NCI-H226 (cell line): ENCODE results near the gene RPL21.
"Not testable (repeated sequence)": the region's sequence is repeated elsewhere in the genome, so short reads cannot be mapped to it uniquely, and the experiment has no call there.

Experiments
- DNase-seq: peaks from one replicate; pipeline ENCODE4 v3.0.0-alpha.2; 2015

Gene RPL21

GRCh38 chr13:27251166-27252091, at the start of gene RPL21:
TSS of gene RPL21 (plus strand) at chr13:27251558. CDS start at chr13:27253777, 2,219 bp downstream.
- DNase-seq, result peak; percentile 76

- DNase-seq, result no peak
Observed at GRCh38 chr13:27201661-27202060, 49.7 kb upstream of the RPL21 start.

GRCh38 chr13:27203186-27203585, 48.2 kb upstream of the RPL21 start:
- no peak for DNase-seq

DNA sequence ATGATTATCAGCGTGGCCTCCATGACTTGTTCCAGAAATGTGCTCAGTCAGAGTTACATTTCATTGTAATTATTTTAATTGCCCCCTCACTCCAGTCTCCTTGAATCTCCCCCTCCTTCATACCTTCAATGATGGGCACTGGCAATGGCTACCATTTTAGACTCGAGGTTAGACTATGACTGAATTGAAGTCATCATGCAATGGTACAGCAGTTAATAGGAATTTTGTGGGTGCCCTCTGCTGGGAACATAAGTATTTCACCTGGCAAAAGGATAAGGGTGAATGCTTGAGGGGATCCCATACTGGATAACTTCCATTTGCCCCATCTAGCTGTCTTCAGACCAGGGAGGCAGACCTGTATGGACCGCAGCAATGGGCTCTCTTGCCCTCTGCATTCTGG, 47.5 kb upstream of the RPL21 start:
- DNase-seq, result no peak

- no peak for DNase-seq
Observed at GRCh38 chr13:27208514-27208913, 42.8 kb upstream of the RPL21 start.

DNA sequence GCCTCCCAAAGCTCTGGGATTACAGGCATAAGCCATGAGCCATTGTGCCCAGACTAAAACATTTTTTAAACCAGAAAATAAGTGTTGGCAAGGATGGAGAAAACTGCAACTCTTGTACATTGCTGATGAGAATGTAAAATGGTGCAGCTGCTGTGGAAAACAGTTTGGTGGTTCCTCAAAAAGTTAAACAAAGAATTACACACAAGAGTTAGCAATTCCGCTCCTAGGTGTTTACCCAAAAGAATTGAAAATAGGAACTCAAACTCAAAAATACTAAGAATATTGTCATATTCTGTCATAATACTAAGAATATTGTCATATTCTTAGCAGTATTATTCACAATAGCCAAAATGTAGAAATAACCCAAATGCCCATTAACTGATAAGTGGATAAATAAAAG, 40.1 kb upstream of the RPL21 start:
- no peak for DNase-seq

DNA sequence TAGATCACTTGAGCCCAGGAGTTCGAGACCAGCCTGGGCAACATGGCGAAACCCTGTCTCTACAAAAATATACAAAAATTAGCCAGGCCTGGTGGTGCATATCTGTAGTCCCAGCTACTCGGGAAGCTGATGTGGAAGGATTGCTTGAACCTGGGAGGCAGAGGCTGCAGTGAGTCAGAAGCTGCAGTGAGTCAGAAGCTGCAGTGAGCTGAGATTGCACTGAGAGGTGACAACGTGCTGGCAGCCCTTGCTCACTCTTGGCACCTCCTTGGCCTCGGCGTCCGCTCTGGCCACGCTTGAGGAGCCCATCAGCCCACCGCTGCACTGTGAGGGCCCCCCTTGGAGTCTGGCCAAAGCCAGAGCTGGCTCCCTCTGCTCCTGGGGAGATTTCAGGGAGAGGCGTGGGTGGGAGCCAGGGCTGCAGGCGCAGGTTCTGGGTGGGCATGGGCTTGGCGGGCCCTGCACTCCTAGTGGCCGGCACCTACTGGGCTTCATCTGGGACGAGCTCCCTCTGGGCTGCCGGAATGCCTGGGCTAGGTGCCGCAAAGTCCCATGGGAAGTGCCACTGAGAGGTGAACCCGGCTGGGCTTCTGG, 39.5 kb upstream of the RPL21 start:
- peak; percentile 28 for DNase-seq

GRCh38 chr13:27213386-27213785, 38.0 kb upstream of the RPL21 start:
- not testable (repeated sequence) for DNase-seq

- DNase-seq, result not testable (repeated sequence)
Observed at GRCh38 chr13:27217791-27218190, 33.6 kb upstream of the RPL21 start.

GRCh38 chr13:27218861-27219260, 32.5 kb upstream of the RPL21 start:
- not testable (repeated sequence) for DNase-seq

GRCh38 chr13:27219611-27220010, 31.7 kb upstream of the RPL21 start:
- DNase-seq, result no peak

DNA sequence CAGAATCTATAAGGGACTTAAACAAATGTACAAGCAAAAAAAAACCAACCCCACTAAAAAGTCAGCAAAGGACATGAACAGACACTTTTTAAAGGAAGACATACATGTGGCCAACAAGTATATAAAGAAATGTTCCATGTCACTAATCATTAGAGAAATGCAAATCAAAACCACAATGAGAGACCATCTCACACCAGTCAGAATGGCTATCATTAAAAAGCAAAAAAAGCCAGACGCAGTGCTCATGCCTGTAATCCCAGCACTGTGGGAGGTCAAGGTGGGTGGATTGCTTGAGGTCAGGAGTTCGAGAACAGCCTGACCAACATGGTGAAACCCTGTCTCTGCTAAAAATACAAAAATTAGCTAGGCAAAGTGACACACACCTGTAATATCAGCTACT, 29.3 kb upstream of the RPL21 start:
- DNase-seq, result not testable (repeated sequence)

DNA sequence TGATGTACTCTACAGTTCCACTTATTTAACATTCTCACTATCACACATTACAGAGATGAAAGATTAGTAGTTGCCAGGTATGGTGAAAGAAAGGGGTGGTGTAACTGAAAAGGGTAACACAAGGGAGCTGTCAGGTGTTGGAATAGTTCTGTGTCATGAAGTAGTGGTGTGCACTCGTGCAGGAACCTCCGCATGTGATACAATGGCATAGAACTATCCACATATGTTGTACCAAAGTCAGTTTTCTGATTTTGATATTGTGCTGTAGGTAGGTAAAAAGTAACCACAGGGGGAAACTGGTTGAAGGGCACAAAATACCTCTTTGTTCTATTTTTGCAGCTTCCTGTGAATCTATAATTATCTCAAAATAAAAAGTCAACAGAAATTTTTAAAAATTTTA, 24.4 kb upstream of the RPL21 start:
- DNase-seq, result no peak

GRCh38 chr13:27228131-27228530, 23.2 kb upstream of the RPL21 start:
- DNase-seq, result no peak

DNA sequence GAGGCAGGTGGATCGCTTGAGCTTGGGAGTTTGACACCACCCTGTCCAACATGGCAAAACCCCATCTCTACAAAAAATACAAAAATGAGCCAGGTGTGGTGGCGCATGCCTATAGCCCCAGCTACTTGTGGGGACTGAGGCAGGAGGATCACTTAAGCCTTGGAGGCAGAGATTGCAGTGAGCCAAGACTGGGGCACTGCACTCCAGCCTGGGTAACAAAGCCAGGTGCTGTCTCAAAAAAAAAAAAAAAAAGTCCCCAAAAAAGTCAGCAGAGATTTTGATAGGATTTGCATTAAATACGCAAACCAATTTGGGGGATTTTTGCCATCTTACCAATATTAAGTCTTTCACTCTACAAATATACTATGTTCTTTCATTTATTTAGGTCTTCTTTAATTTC, 21.7 kb upstream of the RPL21 start:
- DNase-seq, result no peak

- no peak for DNase-seq
Observed at GRCh38 chr13:27233964-27234363, 17.4 kb upstream of the RPL21 start.

GRCh38 chr13:27236478-27236877, 14.9 kb upstream of the RPL21 start:
- DNase-seq, result no peak

- no peak for DNase-seq
Observed at GRCh38 chr13:27242702-27243101, 8.7 kb upstream of the RPL21 start.

DNA sequence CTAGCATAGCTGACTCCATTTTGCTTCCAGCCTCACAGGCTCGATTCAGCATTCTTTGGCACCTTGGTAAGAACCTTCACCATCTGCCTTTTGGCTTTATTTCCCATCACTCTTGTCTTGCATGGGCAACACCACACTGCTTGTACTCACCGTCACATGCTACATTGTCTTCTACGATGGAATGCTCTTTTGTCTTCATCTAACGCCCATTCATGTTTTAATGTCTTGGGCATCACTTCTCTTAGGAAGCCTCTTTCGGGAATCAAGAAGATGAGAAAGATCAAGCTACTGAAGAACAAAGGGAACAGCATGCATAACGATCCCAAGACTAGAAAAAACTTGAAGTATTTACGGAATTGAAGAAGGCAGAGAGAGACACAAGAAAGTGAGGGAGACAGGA, 5.7 kb upstream of the RPL21 start:
- no peak for DNase-seq

GRCh38 chr13:27250833-27251165, 559 bp upstream of the RPL21 start:
- DNase-seq, result no peak

DNA sequence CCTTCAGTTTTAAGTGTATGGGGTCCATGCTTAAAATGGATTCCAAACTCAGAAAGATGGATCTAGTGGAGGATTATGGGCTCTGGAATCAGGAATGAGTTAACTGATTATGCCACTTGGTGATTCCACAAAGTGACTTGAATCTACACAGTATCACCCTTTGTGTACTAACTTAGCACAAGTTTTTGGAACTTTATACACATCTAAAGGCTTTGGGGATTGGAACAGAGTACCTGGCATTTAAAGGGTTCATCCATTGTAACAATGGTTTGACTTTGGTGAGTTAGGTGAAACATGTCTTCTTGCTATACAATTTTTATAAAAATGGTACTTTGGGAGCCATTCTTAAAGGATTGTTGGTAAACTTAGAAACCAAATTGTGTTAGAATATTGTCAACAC, 1.1 kb downstream of the RPL21 start:
- no peak for DNase-seq

GRCh38 chr13:27257233-27257568, 5.8 kb downstream of the RPL21 start:
- no peak for DNase-seq

- DNase-seq, result no peak
Observed at GRCh38 chr13:27257648-27258253, 6.4 kb downstream of the RPL21 start.
